Pancreas (tissue), 10 donors: Measurements from ENCODE around the gene E2F1. TPM values are rescaled to one million over a fixed set of nuclear protein-coding genes. Genes with fewer than 3 reads are reported as not detected.

Source experiments
- ATAC-seq, 4 donors: fragments of 200-7000 bp; cut with Tn5 transposase; one replicate each; pipeline versions ENCODE4 v1.8.0 to v1.9.1; 2020; ENCODE audit warnings: mild to moderate bottlenecking in 4 of 4, moderate library complexity in 4 of 4
- DNase-seq, 6 donors: peaks; one replicate each; pipeline ENCODE4 v3.0.0-alpha.2; 2020
- FAIRE-seq: peaks from 2 replicates; lab custom pipeline; 2012; peaks lifted over from hg19 to GRCh38; lab: Jason Lieb, UNC
- H3K27ac ChIP-seq, 4 donors: fragments of 200-600 bp; sonication (generic); 1 replicate in 3 of 4; 2 replicates in 1 of 4; pipeline versions ENCODE4 v1.5.0 to v1.8.0; 2020
- H3K27me3 ChIP-seq, 4 donors: fragments of 200-600 bp; one replicate each; pipeline ENCODE4 v1.8.0; 2021
- H3K36me3 ChIP-seq, 3 donors: fragments of 200-600 bp; sonication (generic) in 1 of 3; one replicate each; pipeline versions ENCODE4 v1.5.0 to v1.8.0; 2020 to 2021
- H3K4me1 ChIP-seq, 3 donors: fragments of 200-600 bp; one replicate each; pipeline ENCODE4 v1.8.0; 2021
- H3K4me3 ChIP-seq, 4 donors: fragments of 200-600 bp; sonication (generic) in 2 of 4; one replicate each; pipeline versions ENCODE4 v1.5.0 to v1.8.0; 2020 to 2021
- H3K9me3 ChIP-seq, 4 donors: fragments of 200-600 bp; one replicate each; pipeline ENCODE4 v1.8.0; 2021
- whole genome bisulfite sequencing, 2 donors: extraction: QIAGEN DNeasy Blood & Tissue Kit; methylation state at CpG; one replicate each; pipeline ENCODE4 v1.1.7; 2013; 5-methylcytosine and 5-hydroxymethylcytosine counted together
- intact Hi-C, 3 donors: fragments of 100-400 bp; cut with DNase I; formaldehyde crosslinking; loops; one replicate each; pipeline versions ENCODE4 v1.11.1 to v1.14.2; 2022
- polyA plus RNA-seq, 2 donors: library from polyadenylated mRNA; stranded (reverse); fragments of 200-250 nt; gene quantifications; one replicate each; pipeline ENCODE4 v1.2.3, GENCODE V29; 2013
- total RNA-seq, 6 donors: library from RNA; stranded (reverse); fragmentation: NEBNext Ultra II Directional in 4 of 6; extraction: Animal tissue kit (Norgen Biotek cat#: 25700) in 4 of 6; gene quantifications; one replicate each; pipeline versions ENCODE4 v1.2.1 to v1.2.4, GENCODE V29; 2021 to 2023
- TF ChIP-seq, protein P1 (sequence below), 4 donors: fragments of 200-600 bp; sonication (generic) in 3 of 4; IDR thresholded peaks; one replicate each; pipeline versions ENCODE4 v1.5.0 to v1.8.0; 2021; ENCODE audit warnings: antibody characterized with exemption in 4 of 4
- donor health status: healthy with polysubstance abuse.
- donor health status: DM: no; HTN: no; CAD: no; lungs with moderate emphysema.
- donor health status: DM: no; HTN: no; CAD: no.
- donor health status: control.
- donor health status: control.
- donor health status: Bipolar disorder and iron deficiency.
- donor health status: DM: yes; HTN: yes; CAD: no.
- donor health status: DM: no; HTN: no; CAD: no.
- donor health status: DM: no; HTN: no; CAD: no.
- donor health status: DM: yes; HTN: yes; CAD: no.

Gene E2F1
- total and polyA plus RNA-seq, 8 donors: 0.23 to 0.92 (median 0.60) TPM

DNA sequence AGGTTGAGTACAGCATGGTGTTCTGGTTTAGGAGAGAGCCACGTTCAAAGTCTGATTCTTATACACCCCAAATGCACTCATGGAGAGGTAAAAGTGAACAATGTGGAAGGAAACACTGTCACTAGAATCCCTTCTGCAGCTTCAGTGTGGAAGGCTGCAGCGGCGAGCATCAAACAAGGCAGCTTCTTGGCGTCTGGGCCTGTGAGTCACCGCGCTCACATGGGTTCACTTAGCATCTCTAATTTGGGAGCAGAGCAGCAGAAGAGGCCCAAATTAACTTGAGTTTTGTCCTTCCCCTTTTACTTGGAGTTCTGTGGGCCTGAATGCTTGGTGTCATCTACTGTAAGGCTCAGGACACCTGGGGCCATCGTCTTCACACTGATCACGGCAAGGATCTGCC lies 10.9 kb upstream of the E2F1 start:
- TF ChIP-seq, protein P1, sequence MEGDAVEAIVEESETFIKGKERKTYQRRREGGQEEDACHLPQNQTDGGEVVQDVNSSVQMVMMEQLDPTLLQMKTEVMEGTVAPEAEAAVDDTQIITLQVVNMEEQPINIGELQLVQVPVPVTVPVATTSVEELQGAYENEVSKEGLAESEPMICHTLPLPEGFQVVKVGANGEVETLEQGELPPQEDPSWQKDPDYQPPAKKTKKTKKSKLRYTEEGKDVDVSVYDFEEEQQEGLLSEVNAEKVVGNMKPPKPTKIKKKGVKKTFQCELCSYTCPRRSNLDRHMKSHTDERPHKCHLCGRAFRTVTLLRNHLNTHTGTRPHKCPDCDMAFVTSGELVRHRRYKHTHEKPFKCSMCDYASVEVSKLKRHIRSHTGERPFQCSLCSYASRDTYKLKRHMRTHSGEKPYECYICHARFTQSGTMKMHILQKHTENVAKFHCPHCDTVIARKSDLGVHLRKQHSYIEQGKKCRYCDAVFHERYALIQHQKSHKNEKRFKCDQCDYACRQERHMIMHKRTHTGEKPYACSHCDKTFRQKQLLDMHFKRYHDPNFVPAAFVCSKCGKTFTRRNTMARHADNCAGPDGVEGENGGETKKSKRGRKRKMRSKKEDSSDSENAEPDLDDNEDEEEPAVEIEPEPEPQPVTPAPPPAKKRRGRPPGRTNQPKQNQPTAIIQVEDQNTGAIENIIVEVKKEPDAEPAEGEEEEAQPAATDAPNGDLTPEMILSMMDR (IDR thresholded peaks at IDR 0.05): no peak
- no peak for FAIRE-seq
- peak in 2 of 4 donors; percentile 38 to 68 for ATAC-seq
- DNase-seq: no peak
- no peaks in the 10 kb centered on the region for H3K27me3 ChIP-seq
- 81 to 86% methylated on average over 8 of the region's 8 CpGs for WGBS, 2 donors
- H3K4me1 ChIP-seq: no peaks in the 10 kb centered on the region
- H3K4me3 ChIP-seq: no peak overlapping the region
- no peaks in the 10 kb centered on the region for H3K36me3 ChIP-seq
- no peak overlapping the region for H3K27ac ChIP-seq
- no peaks in the 10 kb centered on the region for H3K9me3 ChIP-seq
- intact Hi-C loops: no loop called here

DNA sequence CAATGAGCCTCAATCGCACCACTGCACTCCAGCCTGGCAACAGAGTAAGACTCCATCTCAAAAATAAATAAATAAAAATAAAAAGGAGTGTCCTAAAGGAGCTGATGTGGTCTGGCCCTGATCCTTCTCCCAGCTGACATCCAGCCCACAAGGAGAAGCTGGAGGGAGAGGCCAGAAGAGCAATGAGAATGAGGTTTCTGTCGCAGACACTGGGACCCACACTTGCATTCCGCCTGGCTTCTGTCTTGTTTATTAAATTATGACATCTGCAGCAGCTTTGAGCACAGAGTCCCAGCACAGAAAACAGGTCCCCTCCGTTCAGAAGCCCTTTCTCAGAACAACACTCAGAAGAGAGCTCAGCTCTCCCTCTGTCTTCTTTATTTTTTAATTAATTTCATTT lies 10.3 kb upstream of the E2F1 start:
- no peak for DNase-seq
- intact Hi-C loops: no loop called here

DNA sequence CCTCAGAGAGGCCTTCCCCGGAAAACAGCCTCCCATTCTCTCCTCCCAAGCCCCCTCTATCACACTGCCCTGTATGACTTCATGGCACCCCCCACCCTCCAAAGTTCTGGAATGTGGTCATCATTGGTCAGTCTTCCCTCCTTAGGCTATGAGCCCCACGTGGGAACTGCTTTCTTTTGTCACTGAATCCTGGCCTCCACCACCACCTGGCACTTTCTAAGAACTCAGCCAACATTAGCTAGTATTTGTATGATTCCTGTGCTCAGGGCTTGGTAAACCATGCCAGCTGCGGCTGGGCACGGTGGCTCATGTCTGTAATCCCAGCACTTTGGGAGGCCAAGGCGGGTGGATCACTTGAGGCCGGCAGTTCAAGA lies 8.4 kb upstream of the E2F1 start:
- H3K36me3 ChIP-seq: no peaks in the 10 kb centered on the region
- no peak overlapping the region for H3K4me3 ChIP-seq
- TF ChIP-seq, protein P1 (IDR thresholded peaks at IDR 0.05): no peak
- 79 to 82% methylated on average over 6 of the region's 6 CpGs for WGBS, 2 donors
- FAIRE-seq (no peak), ATAC-seq (no peak), DNase-seq (no peak)
- no peaks in the 10 kb centered on the region for H3K27me3 ChIP-seq
- no peak overlapping the region for H3K27ac ChIP-seq
- no peaks in the 10 kb centered on the region for H3K9me3 ChIP-seq
- no peaks in the 10 kb centered on the region for H3K4me1 ChIP-seq
- intact Hi-C loops: no loop called here

More for the DNA sequence above, 10.3 kb upstream of the E2F1 start:
- Histone ChIP-seq H3K9me3 (no peaks in the 10 kb centered on the region), H3K4me3 (no peak overlapping the region), H3K27me3 (no peaks in the 10 kb centered on the region), H3K36me3 (no peaks in the 10 kb centered on the region), H3K4me1 (no peaks in the 10 kb centered on the region), H3K27ac (no peak overlapping the region)
- WGBS, 2 donors: 82 to 88% methylated on average over 4 of the region's 4 CpGs
- FAIRE-seq: no peak
- ATAC-seq: peak in 1 of 4 donors; percentile 48
- TF ChIP-seq, protein P1 (IDR thresholded peaks at IDR 0.05): no peak

DNA sequence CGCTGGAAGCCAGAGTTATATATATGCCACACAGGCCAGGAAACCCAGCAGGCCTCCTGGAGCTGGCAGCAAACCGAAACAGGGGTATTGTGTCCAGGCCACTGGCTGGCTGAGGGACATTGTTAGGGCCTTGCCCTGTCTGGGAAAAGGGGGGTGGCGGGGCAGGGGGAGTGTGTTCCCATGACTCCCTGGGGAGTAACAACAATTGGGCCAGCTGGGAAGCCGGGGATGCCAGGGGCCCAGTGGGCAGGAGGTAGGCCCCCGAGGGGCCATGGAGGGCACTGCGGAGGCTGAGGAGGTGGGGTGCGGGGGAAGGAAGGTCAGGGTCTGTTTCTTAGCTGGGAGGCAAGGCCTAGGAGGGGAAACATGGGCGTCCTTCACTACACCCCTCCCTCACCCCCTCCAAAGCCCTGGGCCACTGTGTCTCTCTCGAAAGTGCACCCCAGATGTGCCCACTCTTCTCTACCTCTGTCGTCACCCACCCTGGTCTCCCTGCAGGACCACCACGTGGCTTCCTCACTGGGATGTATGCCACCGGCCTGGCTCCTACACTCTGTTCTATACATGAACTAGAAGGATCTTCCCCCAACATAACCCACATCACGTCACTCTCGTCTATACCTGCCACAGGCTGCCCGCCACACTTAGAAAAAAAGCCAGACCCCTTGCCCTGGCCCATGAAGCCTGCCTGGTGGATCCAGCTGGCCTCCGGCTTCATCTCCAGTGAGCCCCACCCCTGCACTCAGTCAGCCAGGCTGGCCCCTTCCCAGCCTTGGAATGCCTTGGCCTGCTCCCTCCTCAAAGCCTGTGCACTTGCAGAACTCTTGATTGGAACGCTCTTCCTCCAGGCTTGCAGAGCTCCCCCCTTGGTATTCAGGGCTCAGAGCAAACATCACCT lies 7.8 kb upstream of the E2F1 start:
- WGBS, 2 donors: 85 to 90% methylated on average over 14 to 17 of the region's 17 CpGs
- FAIRE-seq: no peak
- ATAC-seq: peak in 1 of 4 donors; percentile 37

More for the DNA sequence above, 7.8 kb upstream of the E2F1 start:
- Histone ChIP-seq H3K4me3 (no peak overlapping the region), H3K36me3 (no peaks in the 10 kb centered on the region), H3K4me1 (no peaks in the 10 kb centered on the region), H3K27me3 (no peaks in the 10 kb centered on the region), H3K9me3 (no peaks in the 10 kb centered on the region), H3K27ac (no peak overlapping the region)
- DNase-seq: peak in 1 of 6 donors; percentile 50
- TF ChIP-seq, protein P1 (IDR thresholded peaks at IDR 0.05): no peak
- intact Hi-C loops: no loop called here
